ENCODE results near the gene MTOR.

DNA sequence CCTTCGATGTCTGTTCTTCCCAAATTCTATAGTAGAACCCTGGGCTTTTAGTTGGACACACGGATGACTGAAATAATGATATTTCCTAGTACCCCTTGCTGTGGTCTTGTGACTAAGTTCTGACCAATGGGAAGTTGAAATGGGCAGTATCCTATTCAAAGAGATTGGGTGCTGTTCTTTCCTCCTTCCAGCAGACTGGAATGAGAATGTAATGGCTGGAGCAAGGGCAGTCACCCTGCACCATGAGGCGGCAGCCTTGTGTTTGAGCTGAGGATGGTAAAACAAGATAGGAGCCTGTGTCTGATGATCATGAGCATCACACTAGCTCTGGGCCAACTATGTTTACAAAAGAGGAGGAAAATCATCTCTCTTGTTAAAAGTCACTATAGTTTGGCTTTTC is 197.4 kb downstream of the MTOR start:
- TF ChIP-seq CTCF (IDR thresholded peaks at IDR 0.05) (no peak), EP300 (IDR thresholded peaks at IDR 0.05) (no peak)

All from ovary (tissue), 3 donors.